NT2/D1 (cell line): Measurements from ENCODE around the gene FPR2.

ENCODE experiments used
- DNase-seq: peaks from one replicate; pipeline ENCODE4 v3.0.0-alpha.2; 2011; ENCODE audit warnings: low read depth, low spot score
- H3K27me3 ChIP-seq: 2 replicates; pipeline ENCODE4 v1.6.0; 2011; ENCODE audit warnings: mild to moderate bottlenecking; ENCODE audit not compliant: insufficient read length, insufficient read depth
- H3K36me3 ChIP-seq: 2 replicates; pipeline ENCODE4 v1.6.1; 2011; ENCODE audit warnings: mild to moderate bottlenecking, low read length, mixed read lengths; ENCODE audit not compliant: insufficient read depth, insufficient read length
- H3K4me1 ChIP-seq: 2 replicates; pipeline ENCODE4 v1.5.1; 2011; ENCODE audit not compliant: insufficient read depth, insufficient read length
- H3K4me3 ChIP-seq: 2 replicates; pipeline ENCODE4 v1.5.1; 2011; ENCODE audit warnings: low read depth; ENCODE audit not compliant: insufficient read length
- H3K9ac ChIP-seq: 2 replicates; pipeline ENCODE4 v1.6.0; 2011; ENCODE audit warnings: low read depth; ENCODE audit not compliant: insufficient read length
- H3K9me3 ChIP-seq: 2 replicates; pipeline ENCODE4 v1.5.1; 2011; ENCODE audit warnings: mild to moderate bottlenecking, low read length; ENCODE audit not compliant: insufficient read depth
- SUZ12 ChIP-seq: IDR thresholded peaks from 2 replicates; pipeline ENCODE4 v1.6.1; 2011; ENCODE audit not compliant: insufficient read length, insufficient read depth; ENCODE audit errors: extremely low read depth
- YY1 ChIP-seq: IDR thresholded peaks from 2 replicates; pipeline ENCODE4 v1.6.1; 2011; ENCODE audit not compliant: insufficient read length, insufficient read depth
- ZNF274 ChIP-seq: IDR thresholded peaks from 2 replicates; pipeline ENCODE4 v1.6.1; 2011; ENCODE audit warnings: mild to moderate bottlenecking, low read depth, low read length

The FPR2 gene

GRCh38 chr19:51760697-51761356 is at the start of gene FPR2:
FPR2 (plus strand) TSS chr19:51761180; CDS start chr19:51768659, 7,479 bp downstream.
- Histone ChIP-seq H3K9me3 (no peaks in the 10 kb centered on the region), H3K4me1 (no peaks in the 10 kb centered on the region), H3K9ac (no peak within 1 kb of the TSS), H3K27me3 (no peaks in the 10 kb centered on the region), H3K36me3 (no peaks in the 10 kb centered on the region), H3K4me3 (no peak within 1 kb of the TSS)
- no peak for DNase-seq
- TF ChIP-seq YY1 = no peak
- no peak for TF ChIP-seq SUZ12
- no peak for TF ChIP-seq ZNF274

DNA sequence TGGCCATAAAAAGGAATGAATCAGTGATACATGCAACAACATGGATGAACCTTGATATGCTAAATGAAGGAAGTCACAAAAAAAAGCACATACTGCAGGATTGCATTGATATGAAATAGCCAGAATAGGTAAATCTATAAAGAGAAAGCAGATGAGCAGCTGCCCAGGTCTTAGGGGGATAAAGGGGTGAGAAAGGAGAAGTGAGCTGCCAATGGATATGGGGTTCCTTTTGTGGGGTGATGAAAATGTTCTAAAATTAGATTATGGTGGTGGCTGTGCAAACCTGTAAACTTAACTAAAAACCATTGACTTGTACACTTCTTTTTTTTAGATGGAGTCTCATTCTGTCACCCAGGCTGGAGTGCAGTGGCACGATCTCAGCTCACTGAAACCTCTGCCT is 49.3 kb upstream of the FPR2 start:
- peaks cover 13% of the 10 kb centered on the region for H3K36me3 ChIP-seq

DNA sequence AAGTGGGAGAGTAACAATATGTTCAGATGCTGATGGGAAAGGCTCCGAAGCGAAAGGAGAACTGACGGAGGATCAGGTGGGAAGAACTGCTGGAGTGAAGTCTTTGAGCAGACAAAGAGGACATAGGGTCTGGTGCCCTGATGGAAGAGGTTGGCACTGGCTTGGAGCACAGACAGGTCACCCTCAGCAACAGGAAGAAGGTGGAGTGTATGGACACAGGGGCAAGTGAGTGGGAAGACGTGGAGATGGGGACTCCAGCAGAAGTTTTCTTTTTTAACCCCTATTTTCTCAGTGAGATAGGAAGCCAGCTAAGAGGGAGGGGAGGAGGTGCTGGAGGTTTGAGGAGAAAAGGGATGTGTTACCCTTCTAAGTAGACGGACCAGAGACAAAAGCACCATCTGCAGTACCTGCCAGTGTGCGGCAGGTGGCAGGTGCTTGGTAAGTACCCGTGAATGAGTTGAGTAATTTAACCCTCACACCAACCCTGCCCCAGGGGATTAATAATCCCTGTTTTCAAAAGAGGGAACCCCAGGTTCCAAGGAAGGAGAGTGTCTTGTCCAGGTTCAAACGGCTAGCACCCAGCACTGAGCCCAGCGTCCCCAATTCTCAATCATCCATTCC is 48.4 kb upstream of the FPR2 start:
- DNase-seq = no peak
- peaks cover 6% of the 10 kb centered on the region for H3K36me3 ChIP-seq
- H3K4me3 ChIP-seq = no peak overlapping the region
- no peak overlapping the region for H3K9ac ChIP-seq
- peaks cover 2% of the 10 kb centered on the region for H3K4me1 ChIP-seq
- TF ChIP-seq SUZ12 (no peak), ZNF274 (no peak), YY1 (no peak)
- H3K27me3 ChIP-seq = peaks cover 12% of the 10 kb centered on the region
- no peaks in the 10 kb centered on the region for H3K9me3 ChIP-seq

More for the DNA sequence above, 49.3 kb upstream of the FPR2 start:
- no peak overlapping the region for H3K9ac ChIP-seq
- H3K9me3 ChIP-seq = no peaks in the 10 kb centered on the region
- TF ChIP-seq ZNF274 = no peak
- no peak for TF ChIP-seq YY1
- no peak for TF ChIP-seq SUZ12
- peaks cover 2% of the 10 kb centered on the region for H3K4me1 ChIP-seq
- H3K27me3 ChIP-seq = peaks cover 4% of the 10 kb centered on the region
- H3K4me3 ChIP-seq = no peak overlapping the region
- no peak for DNase-seq

DNA sequence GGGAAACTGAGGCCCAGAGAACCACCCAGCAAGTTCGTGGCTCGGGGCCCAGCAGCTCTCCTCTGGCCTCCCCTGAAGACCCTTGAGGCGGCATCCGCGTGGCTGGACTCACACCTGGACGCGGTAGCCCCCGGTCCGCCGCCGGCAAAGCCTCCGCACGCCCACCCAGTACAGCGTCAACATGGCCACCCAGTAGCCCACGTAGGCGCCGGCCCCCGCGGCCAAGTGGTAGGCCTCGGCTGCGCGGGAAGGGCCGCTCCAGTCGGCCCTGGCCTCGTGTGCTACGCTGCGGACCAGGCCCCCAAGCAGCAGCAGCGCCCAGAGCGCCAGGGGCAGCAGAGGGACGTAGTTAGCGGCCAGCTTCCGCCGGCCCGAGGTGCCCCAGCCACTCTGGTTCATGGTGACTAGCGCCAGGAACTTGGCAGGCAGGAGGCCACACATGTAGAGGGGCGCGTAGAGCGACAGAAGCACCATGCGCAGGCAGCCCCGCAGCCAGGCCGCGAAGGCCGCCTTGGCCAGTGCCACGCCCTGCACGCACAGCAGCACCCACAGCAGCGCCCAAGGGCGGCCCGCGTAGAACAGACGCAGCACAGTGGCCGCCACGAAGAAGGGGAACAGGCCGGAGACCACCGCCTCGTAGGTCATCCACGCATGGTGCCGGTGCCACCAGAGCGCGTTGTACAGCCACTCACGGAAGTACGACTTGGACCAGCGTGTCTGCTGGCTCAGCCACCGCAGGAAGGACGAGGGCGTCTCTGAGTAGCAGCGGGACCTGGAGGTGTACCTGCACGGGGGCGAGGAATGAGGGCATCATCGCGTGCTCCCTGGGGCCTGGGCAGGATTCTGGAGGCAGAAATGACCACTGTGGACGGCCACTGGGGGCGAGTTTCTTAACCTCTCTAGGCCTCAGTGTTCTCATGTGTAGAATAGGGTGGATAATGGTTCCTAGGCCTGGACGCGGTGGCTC is 47.4 kb upstream of the FPR2 start:
- H3K9ac ChIP-seq = no peak overlapping the region
- no peak for TF ChIP-seq YY1
- H3K4me3 ChIP-seq = no peak overlapping the region
- no peak for DNase-seq
- no peaks in the 10 kb centered on the region for H3K9me3 ChIP-seq
- no peaks in the 10 kb centered on the region for H3K36me3 ChIP-seq
- H3K27me3 ChIP-seq = peaks cover 22% of the 10 kb centered on the region
- H3K4me1 ChIP-seq = peaks cover 2% of the 10 kb centered on the region

GRCh38 chr19:51714848-51715247 is 46.1 kb upstream of the FPR2 start:
- DNase-seq = no peak
- TF ChIP-seq ZNF274 (no peak), SUZ12 (no peak), YY1 (no peak)
- H3K36me3 ChIP-seq = no peaks in the 10 kb centered on the region
- H3K4me3 ChIP-seq = no peak overlapping the region
- H3K4me1 ChIP-seq = peaks cover 2% of the 10 kb centered on the region
- H3K9ac ChIP-seq = no peak overlapping the region
- no peaks in the 10 kb centered on the region for H3K9me3 ChIP-seq
- H3K27me3 ChIP-seq = peaks cover 35% of the 10 kb centered on the region

GRCh38 chr19:51715850-51716249 is 45.1 kb upstream of the FPR2 start:
- no peak overlapping the region for H3K9ac ChIP-seq
- H3K4me3 ChIP-seq = no peak overlapping the region
- peaks cover 35% of the 10 kb centered on the region for H3K27me3 ChIP-seq
- no peaks in the 10 kb centered on the region for H3K9me3 ChIP-seq
- TF ChIP-seq ZNF274 (no peak), SUZ12 (no peak), YY1 (no peak)
- H3K36me3 ChIP-seq = no peaks in the 10 kb centered on the region
- H3K4me1 ChIP-seq = peaks cover 2% of the 10 kb centered on the region
- no peak for DNase-seq

- Histone ChIP-seq H3K4me1 (peaks cover 2% of the 10 kb centered on the region), H3K9me3 (no peaks in the 10 kb centered on the region), H3K36me3 (no peaks in the 10 kb centered on the region), H3K4me3 (no peak overlapping the region), H3K9ac (no peak overlapping the region), H3K27me3 (peaks cover 37% of the 10 kb centered on the region)
- no peak for TF ChIP-seq ZNF274
- no peak for TF ChIP-seq SUZ12
- no peak for TF ChIP-seq YY1
- no peak for DNase-seq
These were observed 44.1 kb upstream of the FPR2 start for GRCh38 chr19:51716925-51717324.
